ENCODE data around the gene FGF21.

The FGF21 gene

DNA sequence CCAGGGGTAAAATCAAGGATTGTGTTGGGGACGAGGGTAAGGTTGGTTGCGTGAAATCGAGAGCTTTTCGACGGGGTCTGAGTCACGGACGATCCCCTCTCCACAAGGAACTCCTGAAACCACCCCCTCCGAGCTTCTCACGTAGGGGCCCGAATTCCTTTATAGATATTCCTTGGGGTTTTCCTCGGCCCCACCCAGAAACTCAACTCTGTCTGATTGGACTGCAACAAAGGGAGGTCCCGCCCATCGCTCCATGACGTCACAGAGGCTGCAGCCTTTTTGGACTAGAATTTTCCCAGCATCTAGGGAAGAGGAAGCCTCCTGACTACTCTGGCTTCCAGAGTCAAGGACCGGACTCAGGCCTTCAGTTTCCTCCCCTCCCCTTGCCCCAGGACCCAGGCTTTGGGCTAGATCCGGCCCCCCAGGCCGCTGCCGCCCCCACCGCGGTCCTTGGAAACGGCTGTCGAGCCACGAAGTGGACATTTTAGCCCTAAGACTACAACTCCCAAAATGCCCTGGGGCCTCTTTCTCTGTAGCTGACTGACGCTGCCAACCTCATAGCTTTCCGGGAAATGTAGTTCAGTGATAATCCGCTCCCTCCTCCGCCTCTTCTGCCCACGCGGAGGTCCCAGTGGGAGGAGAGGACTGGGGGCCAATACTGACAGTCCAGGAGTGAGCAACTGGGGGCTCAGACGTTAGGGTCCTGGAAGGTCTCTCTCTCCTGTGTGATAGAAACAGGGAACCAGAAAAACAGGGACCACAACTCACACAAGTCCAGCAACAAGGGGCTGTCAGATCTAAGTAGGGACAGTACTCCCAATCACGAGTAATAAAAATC lies 8.4 kb upstream of the FGF21 start, which contains the start of gene IZUMO1:
IZUMO1 (minus strand) TSS at position 172 of the 838 bp plus-strand sequence. CDS start 1,050 bp downstream, outside the sequence.
- TF ChIP-seq, protein P1, sequence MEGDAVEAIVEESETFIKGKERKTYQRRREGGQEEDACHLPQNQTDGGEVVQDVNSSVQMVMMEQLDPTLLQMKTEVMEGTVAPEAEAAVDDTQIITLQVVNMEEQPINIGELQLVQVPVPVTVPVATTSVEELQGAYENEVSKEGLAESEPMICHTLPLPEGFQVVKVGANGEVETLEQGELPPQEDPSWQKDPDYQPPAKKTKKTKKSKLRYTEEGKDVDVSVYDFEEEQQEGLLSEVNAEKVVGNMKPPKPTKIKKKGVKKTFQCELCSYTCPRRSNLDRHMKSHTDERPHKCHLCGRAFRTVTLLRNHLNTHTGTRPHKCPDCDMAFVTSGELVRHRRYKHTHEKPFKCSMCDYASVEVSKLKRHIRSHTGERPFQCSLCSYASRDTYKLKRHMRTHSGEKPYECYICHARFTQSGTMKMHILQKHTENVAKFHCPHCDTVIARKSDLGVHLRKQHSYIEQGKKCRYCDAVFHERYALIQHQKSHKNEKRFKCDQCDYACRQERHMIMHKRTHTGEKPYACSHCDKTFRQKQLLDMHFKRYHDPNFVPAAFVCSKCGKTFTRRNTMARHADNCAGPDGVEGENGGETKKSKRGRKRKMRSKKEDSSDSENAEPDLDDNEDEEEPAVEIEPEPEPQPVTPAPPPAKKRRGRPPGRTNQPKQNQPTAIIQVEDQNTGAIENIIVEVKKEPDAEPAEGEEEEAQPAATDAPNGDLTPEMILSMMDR (IDR thresholded peaks at IDR 0.05; ENCODE audit: low read depth, low read length, missing control alignments) = no peak
- DNase-seq (ENCODE audit: low read depth) = no peak
- H3K4me3 ChIP-seq (ENCODE audit: low read depth, low read length) = no peak within 1 kb of the TSS; the same call in 1 of the 2 replicates

DNA sequence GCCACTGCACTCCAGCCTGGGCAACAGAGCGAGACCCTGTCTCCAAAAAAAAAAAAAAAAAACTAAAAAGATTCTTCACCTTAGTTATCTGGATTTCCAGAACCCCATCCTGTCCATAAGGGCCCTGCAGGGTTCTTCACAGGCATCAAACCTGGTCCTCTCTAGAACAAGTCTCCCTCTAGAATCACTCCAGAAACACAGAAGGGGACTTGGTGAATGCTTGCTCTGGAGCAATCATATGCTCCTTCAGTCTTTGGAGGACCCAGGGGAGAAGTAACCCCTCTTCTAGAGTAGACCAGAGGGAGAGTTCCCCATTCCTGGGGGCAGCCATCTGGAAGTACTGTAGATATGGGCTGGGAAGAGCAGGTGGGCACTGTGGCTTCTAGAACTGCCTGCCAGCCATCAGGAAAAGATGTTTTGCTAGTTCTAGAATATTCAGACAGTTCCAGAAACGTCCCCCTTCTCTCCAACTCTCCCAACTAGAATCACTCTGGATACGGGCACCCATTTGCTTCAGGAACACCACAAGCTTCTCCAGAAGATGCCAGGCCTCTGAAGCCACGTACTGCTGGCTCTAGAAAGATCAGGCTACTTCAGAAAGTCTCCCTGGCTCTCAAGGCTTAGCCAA lies 5.6 kb upstream of the FGF21 start:
- no peak for DNase-seq (ENCODE audit: low read depth)
- H3K4me3 ChIP-seq (ENCODE audit: low read depth, low read length) = no peak overlapping the region
- TF ChIP-seq, protein P1 (IDR thresholded peaks at IDR 0.05; ENCODE audit: low read depth, low read length, missing control alignments) = no peak

DNA sequence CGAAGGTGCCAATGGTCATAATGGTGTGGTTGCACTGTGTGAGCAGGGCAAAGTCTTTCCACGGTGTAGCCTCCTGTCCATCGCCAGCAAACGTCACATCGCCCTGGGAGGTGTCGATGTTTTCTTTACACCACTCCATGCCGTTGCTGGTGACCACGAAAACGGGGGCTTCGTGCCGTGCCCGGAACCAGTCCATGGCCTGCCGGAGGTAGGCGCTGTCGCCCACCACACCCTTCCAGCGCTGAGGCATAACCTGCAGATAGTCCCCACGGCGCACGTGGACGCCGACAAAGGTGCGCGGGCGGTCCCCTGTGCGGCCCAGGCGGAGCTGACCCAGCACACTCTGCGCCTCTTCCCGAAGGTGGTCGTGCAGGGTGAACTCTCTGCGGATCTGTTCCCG lies 5.0 kb upstream of the FGF21 start:
- DNase-seq (ENCODE audit: low read depth) = no peak
- H3K4me3 ChIP-seq (ENCODE audit: low read depth, low read length) = no peak overlapping the region
- TF ChIP-seq, protein P1 (IDR thresholded peaks at IDR 0.05; ENCODE audit: low read depth, low read length, missing control alignments) = no peak

DNA sequence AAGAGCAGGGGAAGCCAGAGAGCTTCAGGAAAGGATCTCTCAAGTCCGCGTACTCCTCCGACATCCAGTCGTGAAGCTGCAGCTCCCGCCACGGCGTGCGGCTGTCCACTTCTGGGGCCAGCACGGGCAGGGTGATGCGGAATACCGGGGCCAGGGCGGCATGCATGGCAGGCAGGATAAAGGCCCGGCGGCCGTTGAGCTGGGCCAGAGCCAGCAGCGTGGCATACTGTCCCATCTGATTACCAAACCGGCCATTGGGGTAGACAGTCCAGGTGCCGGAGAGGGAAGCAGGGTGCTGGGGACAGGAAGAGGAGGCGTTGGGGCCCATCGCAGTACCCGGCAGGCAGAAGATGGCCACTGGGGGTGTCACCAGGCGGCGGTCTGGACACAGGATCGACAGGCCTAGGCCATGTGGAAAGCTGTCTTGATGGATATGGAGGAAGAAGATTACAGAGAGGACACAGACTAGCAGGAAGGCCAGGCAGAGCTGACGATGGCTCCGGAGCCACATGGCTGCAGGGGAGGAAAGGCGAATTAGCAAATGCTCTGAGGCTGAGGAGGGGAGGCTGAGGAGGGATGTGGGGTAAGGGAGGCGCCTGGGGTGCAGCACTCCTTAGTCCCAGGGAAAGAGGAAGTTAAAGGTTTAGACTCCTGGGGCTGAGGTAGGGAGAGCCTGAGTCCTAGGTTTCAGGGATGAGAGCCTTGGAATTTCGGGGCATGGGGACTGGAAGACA lies 4.4 kb upstream of the FGF21 start:
- H3K4me3 ChIP-seq (ENCODE audit: low read depth, low read length) = no peak overlapping the region
- DNase-seq (ENCODE audit: low read depth) = no peak
- TF ChIP-seq, protein P1 (IDR thresholded peaks at IDR 0.05; ENCODE audit: low read depth, low read length, missing control alignments) = no peak

DNA sequence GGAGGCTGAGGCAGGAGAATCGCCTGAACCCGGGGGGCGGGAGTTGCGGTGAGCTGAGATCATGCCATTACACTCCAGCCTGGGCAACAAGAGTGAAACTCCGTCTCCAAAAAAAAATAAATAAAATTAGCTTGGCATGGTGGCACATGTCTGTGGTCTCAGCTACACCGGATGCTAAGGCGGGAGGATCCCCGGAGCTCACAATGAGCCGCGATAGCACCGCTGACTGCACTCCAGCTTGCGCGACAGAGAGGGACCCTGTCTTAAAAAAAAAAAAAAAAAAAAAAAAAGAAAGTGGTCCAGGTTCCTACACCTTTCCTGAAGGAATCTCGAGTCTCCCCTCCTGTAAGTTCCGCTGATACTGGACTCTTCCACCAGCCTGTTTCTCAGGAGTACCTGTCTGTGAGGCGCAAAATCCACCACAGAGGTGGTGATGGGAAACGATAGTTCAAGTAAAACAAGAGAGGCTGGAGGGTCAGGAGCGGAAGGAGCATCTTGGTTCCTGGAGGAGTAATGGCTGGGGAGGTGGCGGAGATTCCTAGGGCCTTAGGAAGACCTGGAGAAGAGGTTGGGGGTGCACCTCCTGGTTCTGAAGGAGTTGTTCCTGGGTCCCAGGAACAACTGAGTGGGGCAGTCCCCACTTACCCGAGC lies 3.4 kb upstream of the FGF21 start:
- H3K4me3 ChIP-seq (ENCODE audit: low read depth, low read length) = no peak overlapping the region

More for the DNA sequence above, 3.4 kb upstream of the FGF21 start:
- no peak for DNase-seq (ENCODE audit: low read depth)
- TF ChIP-seq, protein P1 (IDR thresholded peaks at IDR 0.05; ENCODE audit: low read depth, low read length, missing control alignments) = no peak

Measured in GM12864 (cell line).